BE2C (cell line): Measurements from ENCODE around the gene GABRP.
"Not testable (repeated sequence)": the region's sequence is repeated elsewhere in the genome, so short reads cannot be mapped to it uniquely, and the experiment has no call there.

Experiments
- DNase-seq: peaks from one replicate; pipeline ENCODE4 v3.0.0-alpha.2; 2020
- H3K27me3 ChIP-seq: fragments of 250-450 bp; sonication (Bioruptor Pico); 2 replicates; pipeline ENCODE4 v1.5.1; 2020; ENCODE audit warnings: mild to moderate bottlenecking
- H3K36me3 ChIP-seq: fragments of 250-450 bp; sonication (Bioruptor Pico); 2 replicates; pipeline ENCODE4 v1.5.1; 2020; ENCODE audit warnings: mild to moderate bottlenecking
- H3K4me1 ChIP-seq: fragments of 250-450 bp; sonication (Bioruptor Pico); 2 replicates; pipeline ENCODE4 v1.5.1; 2020
- H3K4me3 ChIP-seq: 2 replicates; pipeline ENCODE4 v1.5.1; 2011; ENCODE audit warnings: low read depth, low read length
- H3K9me3 ChIP-seq: fragments of 250-450 bp; sonication (Bioruptor Pico); 2 replicates; pipeline ENCODE4 v1.5.1; 2020
- CTCF ChIP-seq: IDR thresholded peaks from 2 replicates; pipeline ENCODE4 v1.5.1; 2012; ENCODE audit warnings: mild to moderate bottlenecking, low read depth, low read length

GABRP gene

GRCh38 chr5:170757669-170758068 is 25.9 kb upstream of the GABRP start:
- DNase-seq: no peak
- Histone ChIP-seq H3K4me3 (no peak overlapping the region), H3K27me3 (no peaks in the 10 kb centered on the region), H3K36me3 (no peaks in the 10 kb centered on the region), H3K9me3 (no peaks in the 10 kb centered on the region), H3K4me1 (peaks cover 5% of the 10 kb centered on the region; the same call in 1 of the 2 replicates)
- TF ChIP-seq CTCF: no peak

- TF ChIP-seq CTCF: no peak
- Histone ChIP-seq H3K4me3 (no peak overlapping the region), H3K27me3 (no peaks in the 10 kb centered on the region), H3K9me3 (no peaks in the 10 kb centered on the region), H3K4me1 (peaks cover 5% of the 10 kb centered on the region; the same call in 1 of the 2 replicates), H3K36me3 (no peaks in the 10 kb centered on the region)
- no peak for DNase-seq
Measured at GRCh38 chr5:170758481-170758880, 25.0 kb upstream of the GABRP start.

- H3K27me3 ChIP-seq: no peaks in the 10 kb centered on the region
- no peak for TF ChIP-seq CTCF
- peak; percentile 25 for DNase-seq
Measured at GRCh38 chr5:170760113-170760512, 23.4 kb upstream of the GABRP start.

GRCh38 chr5:170761048-170761707 is 22.3 kb upstream of the GABRP start:
- no peaks in the 10 kb centered on the region for H3K27me3 ChIP-seq
- no peaks in the 10 kb centered on the region for H3K9me3 ChIP-seq
- TF ChIP-seq CTCF: no peak
- H3K36me3 ChIP-seq: no peaks in the 10 kb centered on the region
- H3K4me3 ChIP-seq: no peak overlapping the region
- no peak for DNase-seq
- H3K4me1 ChIP-seq: no peaks in the 10 kb centered on the region

More at GRCh38 chr5:170760113-170760512, 23.4 kb upstream of the GABRP start:
- H3K4me1 ChIP-seq: peaks cover 5% of the 10 kb centered on the region; the same call in 1 of the 2 replicates
- H3K9me3 ChIP-seq: no peaks in the 10 kb centered on the region
- no peak overlapping the region for H3K4me3 ChIP-seq
- no peaks in the 10 kb centered on the region for H3K36me3 ChIP-seq

- Histone ChIP-seq H3K27me3 (no peaks in the 10 kb centered on the region), H3K4me1 (no peaks in the 10 kb centered on the region), H3K4me3 (no peak overlapping the region), H3K36me3 (no peaks in the 10 kb centered on the region), H3K9me3 (no peaks in the 10 kb centered on the region)
- no peak for TF ChIP-seq CTCF
- DNase-seq: no peak
Measured at GRCh38 chr5:170761708-170762066, 21.8 kb upstream of the GABRP start.

- H3K4me1 ChIP-seq, H3K4me3 ChIP-seq, DNase-seq, H3K27me3 ChIP-seq, H3K36me3 ChIP-seq, H3K9me3 ChIP-seq: not testable (repeated sequence)
Measured at GRCh38 chr5:170762298-170762697, 21.2 kb upstream of the GABRP start.

GRCh38 chr5:170765868-170766267 is 17.7 kb upstream of the GABRP start:
- H3K9me3 ChIP-seq, H3K4me3 ChIP-seq, H3K4me1 ChIP-seq, H3K36me3 ChIP-seq, H3K27me3 ChIP-seq, DNase-seq: not testable (repeated sequence)
